Stimulated activated CD4-positive, alpha-beta T cell treated with anti-CD3 and anti-CD28 coated beads, Interleukin-4, amount 100 ng/mL, for 48 hours (primary cell): ENCODE data around the gene EHBP1.
"Not testable (repeated sequence)": the region's sequence is repeated elsewhere in the genome, so short reads cannot be mapped to it uniquely, and the experiment has no call there.

Experiments
- DNase-seq, 2 donors: peaks; one replicate each; pipeline ENCODE4 v3.0.0-alpha.2; 2020; ENCODE audit warnings: low read depth in 2 of 2

The EHBP1 gene

DNA sequence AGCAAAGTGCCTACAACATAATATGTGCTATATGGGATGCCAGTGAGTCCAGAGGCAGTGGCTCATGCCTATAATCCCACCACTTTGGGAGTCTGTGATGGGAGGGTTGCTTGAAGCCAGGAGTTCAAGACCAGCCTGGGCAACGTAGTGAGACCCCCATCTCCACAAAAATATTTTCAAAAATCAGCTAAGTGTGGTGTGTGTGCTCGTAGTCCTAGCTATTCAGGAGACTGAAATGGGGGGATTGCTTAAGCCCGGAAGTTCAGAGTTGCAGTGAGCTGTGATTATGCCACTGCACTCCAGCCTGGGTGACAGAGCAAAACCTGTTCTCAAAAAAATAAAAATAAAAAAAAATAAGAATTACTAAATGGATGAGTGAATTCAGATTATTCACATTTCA is 368.5 kb downstream of the EHBP1 start:
- no peak for DNase-seq

GRCh38 chr2:63074399-63074798 is 368.9 kb downstream of the EHBP1 start:
- DNase-seq, result not testable (repeated sequence)

DNA sequence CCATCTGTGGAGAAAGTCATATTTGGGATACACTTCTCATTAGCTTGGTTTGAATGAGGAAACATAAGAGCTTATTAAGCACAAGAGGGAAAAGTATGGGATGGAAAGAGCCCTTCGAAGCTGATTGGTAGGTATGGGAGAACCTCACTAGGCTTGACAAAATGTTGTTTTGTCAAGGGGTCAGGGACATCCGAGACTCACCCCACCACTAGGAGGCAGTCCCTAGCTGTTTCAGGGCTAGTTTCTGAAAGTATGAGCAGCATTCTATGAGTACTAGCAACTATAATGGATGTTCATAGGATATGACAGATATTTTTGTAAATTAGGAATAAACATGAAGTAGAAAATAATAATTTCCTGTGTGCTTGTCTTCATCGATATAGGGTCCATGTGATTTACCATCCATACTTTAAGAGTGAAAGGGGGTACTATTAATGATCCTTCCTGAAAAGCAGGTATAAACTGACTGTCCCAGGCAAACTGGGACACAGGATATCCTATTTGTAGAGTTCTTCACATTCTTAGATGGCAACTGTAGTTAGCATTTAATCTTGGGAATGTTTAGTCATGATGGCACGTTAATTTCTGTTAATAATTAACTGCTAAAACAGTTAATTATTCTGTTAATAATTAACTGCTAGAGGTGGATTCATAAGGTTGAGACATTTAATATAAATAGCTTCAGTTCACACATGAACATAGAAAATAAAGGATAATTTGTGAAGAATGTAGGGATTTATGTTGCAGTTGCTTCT is 373.5 kb downstream of the EHBP1 start:
- no peak for DNase-seq

GRCh38 chr2:63081404-63081803 is 375.9 kb downstream of the EHBP1 start:
- DNase-seq, result no peak

- DNase-seq, result no peak
These were observed 381.2 kb downstream of the EHBP1 start for GRCh38 chr2:63086687-63087086.

- DNase-seq, result no peak
These were observed 386.9 kb downstream of the EHBP1 start for GRCh38 chr2:63092401-63092800.

GRCh38 chr2:63092857-63093256 is 387.3 kb downstream of the EHBP1 start:
- no peak for DNase-seq

GRCh38 chr2:63093502-63093901 is 388.0 kb downstream of the EHBP1 start:
- no peak for DNase-seq
